NOMO-1 (cell line): Measurements from ENCODE around the gene ETV7.
"Not testable (repeated sequence)": the region's sequence is repeated elsewhere in the genome, so short reads cannot be mapped to it uniquely, and the experiment has no call there.

Experiments
- DNase-seq, 2 experiments: peaks; one replicate each; lab custom pipeline; 2025; ENCODE audit not compliant: unreplicated experiment in 2 of 2; lab: John Stamatoyannopoulos, UW

The ETV7 gene

DNA sequence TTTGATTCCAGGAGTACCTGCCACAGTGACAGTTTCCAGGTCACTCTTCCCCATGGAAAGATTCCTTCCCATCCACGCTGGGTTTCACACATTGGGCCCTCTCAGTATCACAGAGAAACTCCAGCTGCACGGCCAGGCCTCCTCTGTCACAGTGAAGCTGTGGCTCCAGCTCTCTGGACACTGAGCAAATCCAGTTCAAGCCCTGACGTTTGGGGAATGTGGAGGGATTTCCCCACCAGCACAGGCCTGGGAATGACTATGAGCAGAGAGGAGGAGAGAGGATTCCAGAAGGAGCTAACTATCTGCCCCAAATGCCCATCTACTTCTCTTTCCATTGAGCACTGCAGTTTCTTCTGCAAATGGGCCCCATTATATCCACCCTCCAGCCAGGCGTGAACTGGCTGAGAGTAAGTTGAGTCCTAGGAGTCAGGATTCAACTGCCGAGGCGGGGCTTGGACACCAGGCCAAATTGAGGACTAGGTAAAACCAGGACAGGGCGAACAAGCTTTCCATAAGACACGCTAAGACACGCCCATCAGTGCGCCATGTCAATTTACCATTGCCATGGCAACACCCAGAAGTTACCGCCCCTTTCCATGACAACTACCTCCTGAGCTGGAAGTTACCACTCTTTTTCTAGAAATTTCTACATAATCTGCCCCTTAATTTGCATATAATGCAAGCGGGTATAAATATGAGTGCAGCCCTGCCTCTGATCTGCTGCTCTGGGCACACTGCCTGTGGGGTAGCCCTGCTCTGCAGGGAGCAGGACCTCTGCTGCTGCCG is 41.6 kb downstream of the ETV7 start:
- DNase-seq = no peak

DNA sequence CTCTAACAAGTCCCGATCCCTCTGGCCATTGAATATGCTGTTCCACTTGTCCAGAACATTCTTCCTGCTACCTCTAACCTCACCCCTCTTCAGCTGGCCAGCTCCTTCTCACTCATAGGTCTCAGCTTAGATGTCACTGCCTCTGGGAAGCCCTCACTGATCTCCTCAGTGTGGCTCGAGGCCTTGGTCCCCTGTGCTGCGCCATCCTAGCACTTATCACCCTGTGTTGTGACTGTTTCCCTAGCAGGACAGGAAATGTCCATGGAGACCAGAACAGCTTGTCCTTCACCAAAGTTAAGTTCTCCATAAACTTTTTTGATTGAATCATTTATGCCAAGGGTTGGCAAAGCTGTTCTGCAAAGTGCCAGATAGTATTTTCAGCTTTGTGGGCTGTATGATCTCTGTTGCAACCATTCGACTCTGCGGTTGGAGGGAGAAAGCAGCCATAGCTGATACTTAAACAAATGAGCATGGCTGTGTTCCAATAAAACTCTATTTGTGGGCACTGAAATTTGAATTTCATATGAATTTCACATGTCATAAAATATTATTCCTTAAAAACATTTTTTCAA is 44.3 kb downstream of the ETV7 start:
- peak in 1 of 2 experiments; percentile 30 for DNase-seq

DNA sequence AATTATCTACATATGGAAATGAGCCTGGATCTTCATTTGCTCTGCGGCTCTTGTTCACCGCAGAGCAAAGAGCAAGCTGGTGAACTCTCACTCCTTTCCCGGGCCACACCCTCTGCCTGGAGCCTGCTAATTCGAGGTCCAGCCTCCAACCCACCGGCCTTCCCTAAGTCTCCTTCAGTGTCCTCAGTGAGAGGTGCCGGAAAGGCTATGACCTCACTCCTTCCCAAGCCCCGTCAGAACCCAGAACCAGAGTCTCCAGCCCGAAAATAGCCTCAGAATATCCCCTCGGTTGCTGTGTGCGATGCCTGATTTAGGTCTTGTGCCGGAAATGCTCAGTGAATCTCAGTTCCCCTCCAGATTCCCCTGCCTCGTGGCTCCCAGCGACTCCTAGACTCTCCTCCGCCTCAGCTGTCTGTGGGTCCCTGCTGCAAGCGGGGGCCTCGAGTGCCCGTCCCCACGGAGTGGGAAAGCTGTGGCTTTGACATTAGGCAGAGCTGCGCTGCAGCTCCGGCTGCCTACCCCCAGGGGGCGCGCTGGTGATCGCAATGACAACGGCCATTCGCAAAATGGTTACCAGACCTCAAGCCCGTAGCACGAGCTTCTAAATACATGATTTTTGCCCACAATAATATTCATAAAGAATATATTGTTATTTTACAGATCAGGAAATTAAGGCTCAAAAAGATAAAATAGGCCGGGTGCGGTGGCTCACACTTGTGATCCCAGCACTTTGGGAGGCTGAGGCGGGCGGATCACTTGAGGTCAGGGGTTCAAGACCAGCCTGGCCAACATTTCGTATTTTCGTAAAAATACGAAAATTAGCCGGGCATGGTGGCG is 46.6 kb downstream of the ETV7 start:
- DNase-seq = peak; percentile 49 to 60

DNA sequence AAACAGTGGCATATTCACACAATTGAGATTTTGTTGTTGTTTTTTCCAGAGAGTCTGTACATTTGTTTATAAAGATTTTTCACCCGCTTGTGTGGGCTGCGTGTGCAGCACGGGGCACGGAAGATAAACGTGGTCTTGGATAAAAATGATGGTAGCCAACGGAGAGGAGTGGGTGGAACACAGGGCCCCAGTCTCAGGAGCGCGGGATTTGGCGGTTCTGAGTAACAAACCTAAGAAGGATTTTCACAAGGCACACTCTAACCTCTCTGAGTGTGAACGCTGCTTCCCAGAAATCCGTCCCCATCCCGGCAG is 47.2 kb downstream of the ETV7 start:
- no peak for DNase-seq

DNA sequence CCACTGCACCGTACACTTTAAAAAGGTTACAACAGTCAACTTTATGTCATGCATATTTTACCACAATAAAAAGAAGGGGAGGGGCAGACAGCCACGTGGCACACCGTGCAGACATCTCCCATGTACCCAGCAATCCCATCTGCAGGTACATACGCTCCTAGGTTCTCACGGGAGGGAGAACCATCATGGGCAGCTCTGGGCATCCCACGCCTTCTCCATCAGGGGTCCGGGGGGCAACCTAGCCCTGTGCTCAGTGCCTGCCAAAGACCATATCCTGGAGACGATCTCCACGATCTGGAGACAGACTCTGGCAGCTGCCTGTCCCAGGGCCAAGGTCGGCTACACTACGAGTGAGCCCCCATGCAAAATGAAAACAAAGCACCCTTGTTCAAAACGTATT is 48.3 kb downstream of the ETV7 start:
- no peak for DNase-seq

DNA sequence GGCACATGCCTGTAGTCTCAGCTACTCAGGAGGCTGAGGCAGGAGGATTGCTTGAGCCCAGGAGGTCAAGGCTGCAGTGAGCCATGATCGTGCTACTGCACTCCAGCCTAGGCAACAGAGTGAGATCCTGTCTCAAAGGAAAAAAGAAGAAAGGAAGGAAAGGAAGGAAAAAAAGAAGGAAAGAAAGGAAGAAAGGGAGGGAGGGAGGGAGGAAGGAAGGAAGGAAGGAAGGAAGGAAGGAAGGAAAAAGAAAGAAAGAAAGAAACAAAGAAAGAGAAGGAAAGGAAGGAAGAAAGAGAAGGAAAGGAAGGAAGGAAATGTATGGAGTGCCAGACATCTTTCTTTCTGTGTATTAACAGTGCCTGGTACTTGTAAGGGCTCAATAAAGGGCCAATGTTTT is 49.2 kb downstream of the ETV7 start:
- DNase-seq = not testable (repeated sequence)

DNA sequence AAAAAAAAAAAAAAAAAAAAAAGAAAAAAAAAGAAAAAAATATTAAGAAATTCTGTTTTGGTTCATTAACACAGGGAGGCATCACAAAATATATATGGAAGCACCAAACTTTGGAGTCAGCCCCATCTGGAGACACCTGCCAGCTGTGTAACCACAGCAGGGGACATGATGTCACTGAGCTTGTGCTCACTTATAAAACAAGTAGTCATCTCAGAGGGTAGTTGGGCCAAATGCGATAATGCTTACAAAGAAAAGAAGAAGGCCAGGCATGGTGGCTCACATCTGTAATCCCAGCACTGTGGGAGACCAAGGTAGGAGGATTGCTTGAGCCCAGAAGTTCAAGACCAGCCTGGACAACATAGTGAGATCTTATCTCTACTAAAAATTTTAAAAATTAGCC is 49.7 kb downstream of the ETV7 start:
- DNase-seq = no peak

DNA sequence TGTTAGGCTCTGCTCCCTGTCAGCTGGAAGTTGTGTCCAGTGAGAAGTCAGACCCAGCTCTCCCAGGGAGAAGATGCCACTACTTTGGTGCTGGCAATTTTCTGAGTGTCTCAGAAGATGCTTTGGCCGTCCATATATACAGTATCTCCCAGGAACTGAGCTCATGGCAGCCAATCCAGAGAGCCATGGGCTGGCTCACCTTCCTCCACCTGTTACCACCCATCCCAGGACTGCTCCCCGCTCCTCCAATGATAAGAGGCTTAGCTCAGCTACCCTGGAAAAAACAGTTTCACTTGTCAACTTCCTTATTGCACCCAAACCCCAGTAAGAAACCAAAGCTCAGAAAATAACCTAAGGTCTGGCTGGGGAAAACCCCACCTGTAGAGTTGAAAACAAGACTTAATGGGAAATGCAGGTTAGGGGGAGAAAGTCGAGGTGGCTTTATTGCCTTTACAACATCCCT is 50.7 kb downstream of the ETV7 start, which contains the start of gene BNIP5:
Gene BNIP5, minus strand, starts transcription at position 110 of the 463 bp plus-strand sequence. CDS start 6,198 bp downstream, outside the sequence.
- DNase-seq = no peak

DNA sequence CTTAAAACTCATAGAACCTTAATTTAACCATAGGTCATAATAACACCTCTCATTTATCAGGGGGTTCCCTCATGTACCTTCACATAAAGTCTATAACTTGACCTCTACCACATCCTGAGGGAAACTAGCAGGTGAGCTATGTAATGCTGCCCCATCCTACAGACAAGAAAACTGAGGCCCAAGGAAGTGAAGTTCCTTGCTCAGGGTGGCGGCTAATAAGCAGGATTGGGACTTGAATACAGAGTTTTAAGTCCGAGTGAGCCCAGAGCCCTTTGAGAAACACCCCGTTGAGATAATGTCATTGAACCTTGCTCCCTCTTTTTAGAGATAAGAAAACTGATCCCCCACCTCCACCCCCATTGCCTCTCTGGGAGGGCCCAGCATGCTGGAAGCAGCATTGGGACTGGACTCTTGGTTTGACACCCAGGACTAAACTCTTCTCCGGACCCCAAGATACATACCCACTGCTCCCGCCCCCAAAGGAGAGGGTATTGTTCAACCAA is 51.2 kb downstream of the ETV7 start:
- DNase-seq = no peak

DNA sequence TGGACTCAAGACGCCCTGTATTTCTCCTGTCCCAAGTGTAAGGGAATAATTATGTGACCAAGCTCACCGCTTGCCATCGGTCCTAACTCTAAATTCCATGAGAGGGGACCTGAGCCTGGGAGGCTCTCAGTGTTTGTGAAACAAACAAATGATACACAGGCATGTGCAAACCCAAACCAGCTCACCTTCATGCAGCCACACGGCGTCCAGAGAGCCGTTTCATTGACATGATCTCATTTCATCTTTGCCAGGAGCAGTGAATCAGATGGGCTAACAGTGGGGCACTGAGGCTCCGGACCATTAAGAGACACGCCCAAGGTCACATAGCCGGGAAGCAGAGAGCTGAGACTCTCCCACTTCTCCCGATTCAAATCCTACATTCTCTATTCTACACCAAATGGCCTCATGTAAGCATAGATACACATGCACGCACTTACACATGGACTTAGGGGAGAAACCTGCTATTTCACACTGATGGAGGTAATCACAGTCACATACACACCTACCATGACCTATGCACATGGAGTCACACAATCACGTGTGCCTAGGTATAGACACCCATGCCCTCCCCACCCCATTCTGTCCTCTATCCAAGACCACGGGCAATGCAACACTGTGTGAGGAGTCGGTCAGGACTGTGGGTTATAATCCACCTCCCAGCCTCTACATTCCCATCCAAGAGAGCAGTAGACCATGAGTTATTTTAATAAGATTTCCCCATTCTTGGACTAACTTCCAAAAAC is 51.8 kb downstream of the ETV7 start:
- no peak for DNase-seq

DNA sequence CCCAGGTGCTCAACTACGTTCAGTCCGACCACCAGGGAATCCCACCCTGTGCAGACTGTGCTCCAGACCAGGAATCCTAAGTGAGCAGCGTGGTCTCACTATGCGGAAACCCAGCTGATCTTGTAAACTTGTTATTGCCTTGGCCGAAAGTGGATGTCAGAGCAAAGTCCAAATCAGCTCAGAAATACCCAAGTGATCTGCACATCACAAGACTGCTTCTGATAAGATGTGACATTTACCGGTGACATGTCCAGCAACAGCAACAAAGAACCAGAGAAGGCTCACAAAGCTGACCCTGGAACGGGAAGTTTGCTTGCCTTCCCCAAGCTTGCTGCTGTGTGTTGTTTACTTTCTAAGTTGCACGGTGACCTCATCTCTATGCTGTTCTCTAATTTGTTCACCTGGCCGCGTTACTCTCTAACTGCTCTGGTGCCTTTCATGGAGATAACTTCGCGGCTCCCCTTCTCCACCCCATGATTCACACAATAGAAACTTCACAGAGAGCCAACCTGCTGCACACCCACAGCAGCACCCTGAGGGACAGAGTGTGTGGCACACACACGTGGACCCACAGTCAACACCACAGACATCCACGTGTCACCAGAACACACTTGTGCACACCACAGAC is 52.5 kb downstream of the ETV7 start:
- peak in 1 of 2 experiments; percentile 16 for DNase-seq

DNA sequence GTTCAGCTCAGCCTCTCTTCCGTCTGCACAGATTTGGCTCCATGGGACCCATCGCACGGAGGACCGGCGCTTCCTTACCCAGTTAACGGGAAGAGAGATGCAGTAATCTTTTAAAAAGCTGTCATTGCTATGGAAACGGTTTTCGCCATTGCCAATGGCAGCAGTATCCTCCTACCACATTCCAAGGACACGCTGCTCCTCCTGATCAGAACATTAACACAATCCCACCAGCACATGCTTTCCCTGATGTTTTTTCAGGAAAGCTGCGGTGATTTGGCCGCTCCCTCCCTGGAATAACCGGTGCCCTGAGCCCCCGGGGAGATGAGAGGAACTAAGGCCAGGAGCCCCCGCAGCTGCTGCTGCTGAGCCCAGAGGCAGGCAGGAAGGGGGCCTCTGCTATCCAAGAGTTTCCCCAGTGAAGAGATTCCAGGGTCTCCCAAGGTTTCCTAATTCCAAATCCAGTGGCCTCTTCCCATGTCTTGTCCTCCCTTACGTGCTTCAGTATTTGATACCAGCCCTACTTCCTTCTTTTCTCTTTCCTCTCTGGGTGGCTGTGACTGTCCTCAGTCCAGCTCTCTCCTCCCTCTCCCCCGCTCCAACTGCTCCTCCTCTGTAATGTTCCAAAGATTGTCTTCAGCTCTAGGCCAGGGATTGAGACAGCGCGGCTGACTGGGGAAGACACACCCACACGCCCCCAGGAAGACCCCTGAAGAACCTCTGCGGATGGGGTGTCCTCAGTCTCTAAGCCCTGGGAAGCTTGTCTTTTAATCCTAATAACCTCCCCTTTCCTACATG is 53.3 kb downstream of the ETV7 start:
- DNase-seq = no peak

DNA sequence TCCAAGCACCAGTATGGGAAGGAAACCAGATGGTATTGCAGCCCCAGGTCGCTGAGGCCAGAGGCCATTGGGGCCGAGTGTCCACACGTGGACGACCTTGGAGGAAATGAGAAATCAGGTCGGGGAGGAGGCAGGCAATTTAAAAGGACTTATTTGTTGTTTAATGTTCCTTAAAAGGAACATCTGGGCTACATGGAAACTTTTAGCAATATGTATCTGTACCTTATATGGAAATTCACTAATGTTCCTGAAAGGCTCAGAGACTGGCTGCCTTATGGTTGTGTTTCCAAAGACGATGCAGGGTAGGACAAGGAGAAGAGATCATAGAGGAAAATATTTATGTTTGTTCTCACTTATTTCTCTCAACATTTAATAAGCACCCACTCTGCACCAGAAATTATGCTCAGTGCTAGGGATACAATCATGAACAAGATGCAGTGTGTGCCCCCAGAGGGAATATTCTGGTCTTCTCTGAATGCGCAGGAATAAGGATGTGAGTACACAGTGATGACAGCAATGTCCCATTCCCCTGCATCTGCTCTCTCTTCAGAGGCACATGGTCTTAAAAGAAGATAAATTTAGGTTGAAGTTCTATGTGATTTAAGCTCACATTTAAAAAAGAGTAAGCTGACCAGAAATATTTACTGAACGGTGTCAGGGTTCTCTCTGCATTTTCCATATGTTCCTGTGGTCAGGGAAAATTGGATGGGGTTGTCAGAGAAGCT is 54.1 kb downstream of the ETV7 start:
- DNase-seq = no peak

DNA sequence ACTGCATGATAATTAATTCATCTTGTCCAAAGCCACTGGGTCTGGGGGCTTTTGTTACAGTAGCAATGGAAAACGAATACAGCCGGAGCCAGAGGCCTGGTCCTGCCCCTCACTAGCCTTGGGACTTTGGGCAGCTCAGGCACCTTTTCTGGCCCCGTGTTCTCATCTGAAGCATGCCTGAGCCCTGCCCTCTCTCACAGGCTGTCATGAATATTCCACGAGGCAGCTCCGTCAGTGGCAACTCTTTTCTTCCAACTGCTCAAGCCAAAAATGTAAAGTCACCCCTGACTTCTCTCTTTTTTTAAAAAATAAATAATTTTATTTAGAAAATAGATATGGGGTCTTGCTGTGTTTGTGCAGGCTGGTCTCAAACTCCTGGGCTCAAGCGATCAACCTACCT is 56.1 kb downstream of the ETV7 start:
- DNase-seq = no peak

DNA sequence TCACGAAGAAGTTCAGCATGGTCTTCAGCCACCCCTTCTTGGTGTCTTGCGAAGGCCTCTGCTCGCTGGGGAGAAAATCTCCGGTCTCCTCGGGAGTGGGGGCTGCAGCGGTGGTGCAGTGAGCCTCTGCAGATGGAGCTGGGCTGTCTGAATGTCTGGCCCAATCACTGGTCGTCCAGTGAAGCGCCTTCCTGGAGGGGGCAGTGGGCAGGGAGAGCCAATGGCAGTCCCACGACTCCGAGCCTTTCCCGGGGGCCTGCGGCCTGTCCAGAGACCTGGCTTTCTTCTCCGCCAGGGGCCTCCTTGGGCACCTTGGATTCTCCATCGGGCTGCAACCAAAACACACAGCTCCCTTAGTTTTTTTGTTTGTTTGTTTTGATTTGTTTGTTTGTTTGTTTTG is 57.1 kb downstream of the ETV7 start:
- no peak for DNase-seq

DNA sequence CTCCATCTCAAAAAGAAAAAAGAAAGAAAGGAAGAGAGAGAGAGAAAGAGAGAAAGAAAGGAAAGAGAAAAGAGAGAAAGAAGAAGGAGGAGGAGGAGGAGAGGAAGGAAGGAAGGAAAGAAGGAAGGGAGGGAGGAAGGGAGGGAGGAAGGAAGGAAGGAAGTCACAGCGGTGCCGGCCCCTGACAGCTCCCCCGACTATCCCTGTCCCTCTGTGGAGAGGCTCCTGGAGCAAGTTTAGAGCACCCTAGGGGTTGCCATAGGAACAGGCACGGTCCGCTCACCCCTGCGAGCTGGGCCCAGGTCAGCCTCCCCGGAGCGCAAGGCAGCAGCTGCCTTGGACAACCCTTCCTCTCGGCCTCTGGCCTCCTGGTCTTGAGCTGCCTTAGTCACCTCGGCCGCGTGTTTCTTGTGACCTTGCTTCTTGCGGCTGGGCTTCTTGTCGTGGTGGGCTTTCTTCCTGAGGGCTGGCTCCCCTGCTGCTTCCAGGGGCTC is 57.6 kb downstream of the ETV7 start:
- DNase-seq = no peak

DNA sequence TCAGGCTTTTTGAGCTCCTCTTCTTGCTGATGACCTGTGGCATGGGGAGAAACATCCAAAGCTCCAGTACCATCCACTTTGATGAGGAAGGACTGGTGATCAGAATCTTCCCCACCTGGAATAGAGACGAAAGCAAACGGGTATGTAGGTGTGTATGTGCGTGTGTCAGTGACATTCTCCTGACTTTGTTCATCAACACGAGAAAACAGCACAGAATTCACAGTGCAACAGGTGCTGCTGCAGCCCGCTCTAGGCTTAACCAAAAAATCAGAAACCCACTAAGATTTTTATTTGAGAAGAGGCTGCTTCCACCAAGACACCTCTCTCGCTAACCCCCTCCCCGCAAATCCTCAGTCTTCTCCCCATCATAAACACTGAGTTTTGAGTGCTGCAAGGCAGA is 58.9 kb downstream of the ETV7 start:
- no peak for DNase-seq

DNA sequence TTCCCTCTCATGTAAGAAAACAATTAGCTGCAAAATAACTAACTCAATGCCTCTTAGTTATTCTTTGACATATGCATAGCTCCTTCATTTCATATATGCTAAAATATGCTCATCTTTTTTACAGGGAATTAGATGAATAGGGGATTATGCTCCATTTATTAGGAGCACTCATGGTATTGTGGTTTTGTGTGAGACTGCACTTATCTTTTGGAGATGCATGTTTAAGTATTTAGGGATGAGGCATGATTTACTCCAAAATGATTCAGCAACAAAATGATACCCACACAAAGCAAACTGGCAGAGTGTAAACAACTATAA is 59.6 kb downstream of the ETV7 start:
- no peak for DNase-seq
